Thyroid gland (tissue), 4 donors: ENCODE results near the gene ZNF219. TPM values are rescaled to one million over a fixed set of nuclear protein-coding genes. Genes with fewer than 3 reads are reported as not detected.

Experiments used
- DNase-seq, 2 donors: peaks; one replicate each; pipeline ENCODE4 v3.0.0-alpha.2; 2019
- H3K27ac ChIP-seq, 3 donors: fragments of 200-600 bp; sonication (generic); 1 replicate in 2 of 3; 2 replicates in 1 of 3; pipeline ENCODE4 v1.5.1; 2016 to 2019; ENCODE audit warnings: mild to moderate bottlenecking in 1 of 3, moderate library complexity in 1 of 3
- H3K27me3 ChIP-seq: fragments of 200-600 bp; sonication (generic); one replicate; pipeline ENCODE4 v1.5.1; 2019
- H3K36me3 ChIP-seq, 2 donors: fragments of 200-600 bp; sonication (generic); one replicate each; pipeline ENCODE4 v1.5.1; 2016 to 2019
- H3K4me1 ChIP-seq, 2 donors: fragments of 200-600 bp; sonication (generic); one replicate each; pipeline ENCODE4 v1.5.1; 2017 to 2019
- H3K4me3 ChIP-seq, 3 donors: fragments of 200-600 bp; sonication (generic); replicated peaks in 1 of 3; 1 replicate in 2 of 3; 2 replicates in 1 of 3; pipeline ENCODE4 v1.5.1; 2016; ENCODE audit warnings: mild to moderate bottlenecking in 1 of 3
- H3K9me3 ChIP-seq: fragments of 200-600 bp; sonication (generic); one replicate; pipeline ENCODE4 v1.5.1; 2017
- POLR2A ChIP-seq, 2 donors: fragments of 450-650 bp; IDR thresholded peaks; one replicate each; pipeline ENCODE4 v1.6.1; 2017; ENCODE audit warnings: antibody characterized with exemption in 2 of 2, mild to moderate bottlenecking in 2 of 2, moderate library complexity in 1 of 2
- WGBS, 2 donors: methylation state at CpG; one replicate each; pipeline ENCODE4 v1.1.5; 2017; 5-methylcytosine and 5-hydroxymethylcytosine counted together
- intact Hi-C: fragments of 100-400 bp; cut with DNase I; formaldehyde crosslinking; loops from one replicate; pipeline ENCODE4 v1.15.1; 2023
- total RNA-seq, 4 donors: library from RNA; depleted of rRNA; stranded (reverse); fragments of >200 nt; gene quantifications; one replicate each; pipeline ENCODE4 v1.2.3, GENCODE V29; 2016
- TF ChIP-seq, protein P1 (sequence below), 6 experiments: fragments of 200-600 bp in 3 of 6; fragments of 450-650 bp in 3 of 6; sonication (generic) in 3 of 6; IDR thresholded peaks; one replicate each; pipeline ENCODE4 v1.5.1; 2016 to 2019; ENCODE audit warnings: antibody characterized with exemption in 6 of 6, mild to moderate bottlenecking in 2 of 6, inconsistent platforms in 1 of 6, moderate library complexity in 1 of 6

The ZNF219 gene
- total RNA-seq, 4 donors from 2014 or later: 53.6 to 82.7 (median 67.3) TPM

DNA sequence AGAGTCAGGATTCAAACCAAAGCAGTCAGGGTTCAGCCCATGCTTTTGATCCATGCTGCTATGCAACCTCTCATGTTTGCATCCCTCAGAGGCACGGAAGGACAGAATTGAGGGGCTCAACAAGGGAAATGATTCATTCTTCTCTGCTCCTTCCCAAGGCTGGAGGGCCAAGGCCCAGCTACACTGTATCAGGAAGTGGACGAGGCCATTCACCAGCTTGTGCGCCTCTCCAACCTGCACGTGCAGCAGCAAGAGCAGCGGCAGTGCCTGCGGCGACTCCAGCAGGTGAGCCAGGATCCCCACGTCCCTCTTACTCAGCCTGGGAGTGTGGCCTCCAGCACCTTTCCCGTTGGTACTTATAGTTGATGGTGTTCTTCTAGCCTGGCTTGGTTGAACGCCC, 19.7 kb downstream of the ZNF219 start:
- no peak for DNase-seq

GRCh38 chr14:21078287-21078686, 20.2 kb downstream of the ZNF219 start:
- H3K36me3 ChIP-seq: peaks cover 57 to 63% of the 10 kb centered on the region in 2 donors
- no peaks in the 10 kb centered on the region for H3K9me3 ChIP-seq
- no peaks in the 10 kb centered on the region for H3K27me3 ChIP-seq
- TF ChIP-seq, protein P1, sequence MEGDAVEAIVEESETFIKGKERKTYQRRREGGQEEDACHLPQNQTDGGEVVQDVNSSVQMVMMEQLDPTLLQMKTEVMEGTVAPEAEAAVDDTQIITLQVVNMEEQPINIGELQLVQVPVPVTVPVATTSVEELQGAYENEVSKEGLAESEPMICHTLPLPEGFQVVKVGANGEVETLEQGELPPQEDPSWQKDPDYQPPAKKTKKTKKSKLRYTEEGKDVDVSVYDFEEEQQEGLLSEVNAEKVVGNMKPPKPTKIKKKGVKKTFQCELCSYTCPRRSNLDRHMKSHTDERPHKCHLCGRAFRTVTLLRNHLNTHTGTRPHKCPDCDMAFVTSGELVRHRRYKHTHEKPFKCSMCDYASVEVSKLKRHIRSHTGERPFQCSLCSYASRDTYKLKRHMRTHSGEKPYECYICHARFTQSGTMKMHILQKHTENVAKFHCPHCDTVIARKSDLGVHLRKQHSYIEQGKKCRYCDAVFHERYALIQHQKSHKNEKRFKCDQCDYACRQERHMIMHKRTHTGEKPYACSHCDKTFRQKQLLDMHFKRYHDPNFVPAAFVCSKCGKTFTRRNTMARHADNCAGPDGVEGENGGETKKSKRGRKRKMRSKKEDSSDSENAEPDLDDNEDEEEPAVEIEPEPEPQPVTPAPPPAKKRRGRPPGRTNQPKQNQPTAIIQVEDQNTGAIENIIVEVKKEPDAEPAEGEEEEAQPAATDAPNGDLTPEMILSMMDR (IDR thresholded peaks at IDR 0.05): no peak
- TF ChIP-seq POLR2A (IDR thresholded peaks at IDR 0.05): no peak
- peaks cover 21 to 27% of the 10 kb centered on the region in 2 donors for H3K4me1 ChIP-seq
- no peak overlapping the region for H3K27ac ChIP-seq
- intact Hi-C loops: no loop called here
- DNase-seq: no peak
- WGBS, 2 donors: 87 to 94% methylated on average over 5 of the region's 5 CpGs
- H3K4me3 ChIP-seq: no peak overlapping the region

More for the DNA sequence above, 19.7 kb downstream of the ZNF219 start:
- Histone ChIP-seq H3K36me3 (peaks cover 57 to 65% of the 10 kb centered on the region in 2 donors), H3K4me1 (peaks cover 16 to 22% of the 10 kb centered on the region in 2 donors), H3K27me3 (no peaks in the 10 kb centered on the region), H3K27ac (no peak overlapping the region), H3K9me3 (no peaks in the 10 kb centered on the region), H3K4me3 (no peak overlapping the region)
- 86 to 94% methylated on average over 9 to 10 of the region's 10 CpGs for WGBS, 2 donors
- intact Hi-C loops: no loop called here
- TF ChIP-seq POLR2A (IDR thresholded peaks at IDR 0.05): no peak
- TF ChIP-seq, protein P1 (IDR thresholded peaks at IDR 0.05): no peak

DNA sequence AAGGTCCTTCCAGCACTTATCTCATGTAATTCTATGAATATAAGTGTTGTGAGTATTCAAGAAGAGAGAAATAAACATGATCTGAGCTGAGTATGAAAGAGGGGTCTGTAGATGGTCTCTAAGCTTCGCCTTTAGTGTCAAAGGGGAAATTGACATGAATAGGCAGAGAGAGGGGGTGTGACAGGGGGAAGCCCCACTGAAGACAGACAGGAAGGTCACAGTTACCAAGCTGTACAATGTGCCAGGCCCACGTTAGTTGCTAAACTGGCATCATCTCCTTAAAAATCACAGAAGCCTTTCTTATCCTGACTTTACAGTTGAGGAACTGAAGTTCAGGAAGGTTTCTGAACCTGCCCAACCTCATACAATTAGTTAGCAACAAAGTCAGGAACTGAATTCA, 20.8 kb downstream of the ZNF219 start:
- peaks cover 54 to 59% of the 10 kb centered on the region in 2 donors for H3K36me3 ChIP-seq
- DNase-seq: no peak
- no peak overlapping the region for H3K4me3 ChIP-seq
- H3K27ac ChIP-seq: no peak overlapping the region
- intact Hi-C loops: no loop called here
- 82 to 86% methylated on average over 2 of the region's 2 CpGs for WGBS, 2 donors
- H3K27me3 ChIP-seq: no peaks in the 10 kb centered on the region
- peaks cover 27 to 33% of the 10 kb centered on the region in 2 donors for H3K4me1 ChIP-seq
- TF ChIP-seq, protein P1 (IDR thresholded peaks at IDR 0.05): no peak
- TF ChIP-seq POLR2A (IDR thresholded peaks at IDR 0.05): no peak
- H3K9me3 ChIP-seq: no peaks in the 10 kb centered on the region

DNA sequence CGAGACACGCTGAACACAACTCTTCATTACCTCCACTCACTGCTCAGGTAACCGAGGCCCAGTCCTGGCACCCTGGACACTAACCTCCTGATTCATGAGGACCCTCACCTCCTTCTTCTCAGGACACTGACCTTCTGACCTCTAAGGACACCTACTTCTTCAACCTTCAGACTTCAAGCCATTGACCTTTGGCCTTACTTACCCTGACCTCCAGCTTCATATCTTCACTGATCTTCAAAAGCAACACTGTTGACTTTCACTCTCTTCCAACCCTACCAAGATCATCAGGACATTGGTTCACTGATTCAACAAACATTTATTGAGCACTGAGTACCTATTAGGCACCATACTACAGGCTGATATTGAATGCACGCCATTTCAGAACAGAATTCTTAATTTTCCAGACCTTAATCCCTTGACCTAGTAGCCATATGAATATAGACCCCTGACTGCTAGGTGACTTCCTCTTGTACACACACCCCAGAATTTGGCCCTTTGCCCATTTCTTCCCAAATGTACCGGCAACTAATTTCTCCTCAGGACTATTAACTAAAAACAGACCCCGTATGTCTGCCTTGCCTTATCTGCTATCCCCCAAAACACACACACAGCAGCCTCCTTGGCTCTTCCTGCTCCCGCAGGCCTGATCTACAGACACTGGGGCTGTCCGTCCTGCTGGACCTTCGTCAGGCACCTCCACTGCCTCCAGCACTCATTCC, 22.6 kb downstream of the ZNF219 start:
- Histone ChIP-seq H3K36me3 (peaks cover 38 to 43% of the 10 kb centered on the region in 2 donors), H3K27ac (peak overlapping the region in 2 of 3 donors; percentile 60 to 90), H3K9me3 (no peaks in the 10 kb centered on the region), H3K4me3 (no peak overlapping the region), H3K27me3 (no peaks in the 10 kb centered on the region), H3K4me1 (peaks cover 35 to 47% of the 10 kb centered on the region in 2 donors)
- DNase-seq: no peak
- TF ChIP-seq, protein P1 (IDR thresholded peaks at IDR 0.05): no peak
- no peak for TF ChIP-seq POLR2A (IDR thresholded peaks at IDR 0.05)
- 88 to 90% methylated on average over 9 of the region's 9 CpGs for WGBS, 2 donors
- intact Hi-C loops: no loop called here
